Measurements from ENCODE around the gene IER2.
A peak's percentile ranks its signal among the peaks of the same experiment; 100 is the strongest.
"Not testable (repeated sequence)": the region's sequence is repeated elsewhere in the genome, so short reads cannot be mapped to it uniquely, and the experiment has no call there.

IER2 gene

GRCh38 chr19:13146763-13147563 lies 3.2 kb upstream of the IER2 start:
- DNase-seq: no peak

- DNase-seq: not testable (repeated sequence)
Measured at GRCh38 chr19:13149173-13149627, 1.0 kb upstream of the IER2 start.

- no peak for DNase-seq
Measured at GRCh38 chr19:13149628-13150186, 504 bp upstream of the IER2 start.

- no peak for DNase-seq
Measured at GRCh38 chr19:13150931-13151604, 857 bp downstream of the IER2 start.

- DNase-seq: peak; percentile 69
Measured at GRCh38 chr19:13151605-13152355, 1.6 kb downstream of the IER2 start.

- DNase-seq: no peak
Measured at GRCh38 chr19:13152356-13152973, 2.3 kb downstream of the IER2 start.

GRCh38 chr19:13152974-13153568 lies 2.9 kb downstream of the IER2 start:
- DNase-seq: peak; percentile 43

GRCh38 chr19:13153569-13154240 lies 3.5 kb downstream of the IER2 start:
- DNase-seq: no peak

GRCh38 chr19:13154241-13154778 lies 4.1 kb downstream of the IER2 start:
- no peak for DNase-seq

GRCh38 chr19:13154911-13155471 lies 4.8 kb downstream of the IER2 start:
- DNase-seq: no peak

GRCh38 chr19:13155472-13156359 lies 5.5 kb downstream of the IER2 start:
- DNase-seq: no peak

- DNase-seq: no peak
Measured at GRCh38 chr19:13159713-13160112, 9.5 kb downstream of the IER2 start.

GRCh38 chr19:13160557-13160956 lies 10.3 kb downstream of the IER2 start:
- DNase-seq: no peak

GRCh38 chr19:13162724-13163608 lies 12.8 kb downstream of the IER2 start:
- DNase-seq: no peak

GRCh38 chr19:13163609-13164342 lies 13.6 kb downstream of the IER2 start:
- no peak for DNase-seq

- DNase-seq: no peak
Measured at GRCh38 chr19:13164343-13165161, 14.3 kb downstream of the IER2 start.
